GM13976 (cell line): Measurements from ENCODE around the gene PIK3R1.

Source experiments
- DNase-seq: peaks from one replicate; pipeline ENCODE4 v3.0.0; 2012; ENCODE audit warnings: low spot score
- in situ Hi-C: fragments of 300-500 bp; cut with MboI; formaldehyde crosslinking; loops from one replicate; pipeline ENCODE4 v1.12.0; 2022; ENCODE audit warnings: low sequenced_read_pairs, mixed read lengths, inconsistent platforms; ENCODE audit not compliant: unreplicated experiment
- TF ChIP-seq, protein P1 (sequence below): IDR thresholded peaks from 2 replicates; pipeline ENCODE4 v1.5.1; 2012; ENCODE audit warnings: borderline replicate concordance, mild to moderate bottlenecking; ENCODE audit not compliant: insufficient read depth; ENCODE audit errors: extremely low read depth, missing control alignments, control extremely low read depth

The PIK3R1 gene

DNA sequence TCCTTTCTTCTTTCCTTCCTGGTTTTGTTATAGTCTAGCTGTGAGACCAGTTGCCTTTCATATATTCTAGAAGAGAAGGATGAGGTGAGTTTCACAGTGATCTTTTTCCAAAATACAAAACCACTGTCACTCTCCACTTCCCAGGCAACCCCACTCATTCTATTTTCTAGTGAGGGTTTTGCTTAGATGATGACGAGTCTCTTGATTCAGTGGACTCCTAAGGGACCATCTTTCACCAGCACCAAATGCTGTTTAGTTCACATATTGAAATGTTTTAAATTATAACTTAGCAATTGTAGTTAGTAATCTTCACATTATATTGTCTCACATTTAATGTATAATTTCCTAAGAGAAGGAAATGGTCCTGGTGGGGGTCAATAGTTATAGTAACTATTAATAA, 25.2 kb downstream of the PIK3R1 start:
- DNase-seq = no peak
- in situ Hi-C loops = no loop called here
- TF ChIP-seq, protein P1, sequence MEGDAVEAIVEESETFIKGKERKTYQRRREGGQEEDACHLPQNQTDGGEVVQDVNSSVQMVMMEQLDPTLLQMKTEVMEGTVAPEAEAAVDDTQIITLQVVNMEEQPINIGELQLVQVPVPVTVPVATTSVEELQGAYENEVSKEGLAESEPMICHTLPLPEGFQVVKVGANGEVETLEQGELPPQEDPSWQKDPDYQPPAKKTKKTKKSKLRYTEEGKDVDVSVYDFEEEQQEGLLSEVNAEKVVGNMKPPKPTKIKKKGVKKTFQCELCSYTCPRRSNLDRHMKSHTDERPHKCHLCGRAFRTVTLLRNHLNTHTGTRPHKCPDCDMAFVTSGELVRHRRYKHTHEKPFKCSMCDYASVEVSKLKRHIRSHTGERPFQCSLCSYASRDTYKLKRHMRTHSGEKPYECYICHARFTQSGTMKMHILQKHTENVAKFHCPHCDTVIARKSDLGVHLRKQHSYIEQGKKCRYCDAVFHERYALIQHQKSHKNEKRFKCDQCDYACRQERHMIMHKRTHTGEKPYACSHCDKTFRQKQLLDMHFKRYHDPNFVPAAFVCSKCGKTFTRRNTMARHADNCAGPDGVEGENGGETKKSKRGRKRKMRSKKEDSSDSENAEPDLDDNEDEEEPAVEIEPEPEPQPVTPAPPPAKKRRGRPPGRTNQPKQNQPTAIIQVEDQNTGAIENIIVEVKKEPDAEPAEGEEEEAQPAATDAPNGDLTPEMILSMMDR = no peak

DNA sequence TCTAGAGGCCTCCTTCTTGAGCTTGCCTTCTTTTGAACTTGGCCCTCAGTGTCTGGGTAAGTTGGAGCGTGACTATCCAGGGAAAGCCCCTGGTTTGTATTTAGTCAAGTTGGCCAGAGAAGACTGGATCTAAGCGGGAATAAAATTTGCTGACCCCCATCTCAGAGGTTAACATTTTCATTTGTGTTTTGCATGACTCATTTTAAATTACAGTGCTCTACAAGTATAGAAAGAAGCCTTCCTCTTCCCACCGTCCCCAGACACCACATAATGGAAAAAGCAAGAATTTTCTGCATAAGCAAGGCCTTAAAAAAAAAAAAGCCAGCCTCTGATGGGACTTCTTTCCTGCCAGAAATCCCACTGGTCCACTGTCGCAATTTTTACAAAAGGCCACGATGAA, 27.2 kb downstream of the PIK3R1 start:
- TF ChIP-seq, protein P1 = no peak
- DNase-seq = no peak
- in situ Hi-C loops = no loop called here

DNA sequence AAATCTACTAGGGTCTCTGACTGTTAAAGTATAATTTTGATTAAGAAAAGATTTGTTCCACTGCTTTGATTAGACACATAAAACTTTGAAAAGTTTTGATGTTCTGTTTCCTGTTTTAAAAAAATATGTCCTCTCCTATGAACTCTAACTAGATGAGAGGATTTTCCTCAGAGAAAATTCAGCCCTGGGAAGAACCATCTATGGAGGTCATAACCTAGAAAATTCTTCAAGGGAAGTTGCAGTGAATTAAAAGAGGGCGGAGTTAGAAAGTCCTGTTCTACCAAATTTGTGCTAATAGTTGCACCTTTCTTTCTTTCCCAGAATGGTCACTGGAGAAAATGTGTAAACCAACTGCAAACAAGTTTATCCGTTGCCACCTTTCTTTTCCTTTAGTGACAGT, 27.7 kb downstream of the PIK3R1 start:
- DNase-seq = no peak
- TF ChIP-seq, protein P1 = no peak
- in situ Hi-C loops = no loop called here

DNA sequence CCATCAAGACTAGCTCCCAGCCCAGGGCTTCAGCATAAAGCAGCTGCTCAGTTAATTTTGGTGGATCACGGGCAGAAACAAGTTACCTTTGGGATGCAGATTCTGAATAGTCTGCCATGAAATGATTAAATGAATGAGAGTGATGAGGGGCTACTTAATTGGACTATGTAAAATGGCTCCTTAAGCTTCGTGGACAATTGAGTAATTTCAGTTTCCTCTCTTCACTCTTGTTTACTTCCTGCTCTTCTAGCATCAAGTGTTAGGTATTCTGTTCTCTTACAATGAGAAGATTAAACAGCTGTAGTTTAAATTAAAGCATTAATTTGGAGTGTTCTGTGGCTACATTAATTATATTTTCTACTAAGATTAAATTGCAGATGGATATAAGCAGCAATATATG, 28.1 kb downstream of the PIK3R1 start:
- in situ Hi-C loops = no loop called here
- TF ChIP-seq, protein P1 = no peak
- no peak for DNase-seq

DNA sequence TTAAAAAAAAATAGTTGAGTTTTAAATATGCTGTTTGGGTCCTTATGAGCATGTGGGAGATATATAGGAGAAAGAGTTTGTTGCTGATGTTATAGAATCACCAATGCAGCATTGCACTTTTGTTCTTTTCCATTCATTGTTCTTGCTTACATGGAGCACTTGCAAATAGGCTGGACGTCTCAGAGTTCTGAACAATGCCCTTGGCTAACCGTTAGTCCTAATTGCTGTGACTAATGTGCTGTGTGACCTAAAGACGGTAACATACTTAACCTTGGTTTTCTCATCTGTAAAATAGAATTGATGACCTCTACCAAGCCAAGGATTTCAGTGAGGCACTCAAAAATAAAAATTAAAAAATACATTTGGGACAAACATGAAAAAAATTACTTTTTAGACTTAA, 29.8 kb downstream of the PIK3R1 start:
- DNase-seq = no peak
- in situ Hi-C loops = no loop called here
- TF ChIP-seq, protein P1 = no peak

DNA sequence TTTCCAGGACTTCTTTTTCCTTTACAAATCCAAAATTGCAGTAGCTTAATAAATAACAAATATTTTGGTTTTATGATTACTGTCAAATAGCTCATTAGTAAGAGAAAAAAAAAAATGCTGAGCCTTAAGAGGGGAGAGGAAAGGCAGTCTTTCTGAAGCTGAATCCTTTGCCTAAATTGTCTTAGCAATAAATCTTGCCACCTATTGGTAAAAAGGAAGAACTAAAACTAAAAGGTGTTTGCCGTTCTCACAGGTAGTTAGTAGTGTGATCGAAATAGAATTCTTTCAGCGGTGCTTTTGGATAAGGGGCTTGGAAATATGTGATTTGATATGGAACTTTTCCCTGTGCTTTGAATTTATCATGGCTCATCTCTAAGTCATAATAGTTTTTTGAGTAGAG, 31.2 kb downstream of the PIK3R1 start:
- in situ Hi-C loops = no loop called here
- TF ChIP-seq, protein P1 = no peak
- DNase-seq = peak; percentile 33

DNA sequence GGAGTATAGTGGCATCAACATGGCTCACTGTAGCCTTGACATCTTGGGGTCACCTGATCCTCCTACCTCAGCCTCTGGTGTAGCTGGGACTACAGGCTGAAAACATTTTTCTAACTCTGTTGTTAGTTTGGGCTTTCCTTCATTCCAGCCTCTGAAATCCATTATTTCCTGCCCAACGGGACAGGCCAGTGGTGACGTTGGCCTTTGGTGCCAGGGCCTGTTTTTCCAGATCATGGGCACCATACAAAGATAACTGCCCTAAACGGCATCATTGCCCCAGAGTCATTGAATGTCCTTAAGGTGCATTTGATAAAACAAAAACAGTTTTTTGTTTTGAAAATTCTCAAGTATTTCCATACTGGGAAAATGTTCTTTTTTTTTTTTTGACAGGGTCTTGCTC, 32.1 kb downstream of the PIK3R1 start:
- TF ChIP-seq, protein P1 = no peak
- no peak for DNase-seq
- in situ Hi-C loops = no loop called here
